HepG2 (cell line): Measurements from ENCODE around the gene HRCT1.

Experiments used
- CCDC6 ChIP-seq: sonication (generic); formaldehyde crosslinking; IDR thresholded peaks from 2 replicates; pipeline ENCODE4 v1.8.1; 2022; ENCODE audit warnings: mild to moderate bottlenecking, missing genetic modification reagents, moderate library complexity
- HNF4A ChIP-seq: sonication (generic); formaldehyde crosslinking; IDR thresholded peaks from 2 replicates; pipeline ENCODE4 v1.4.0; 2020; ENCODE audit warnings: missing genetic modification reagents
- NFE2L2 ChIP-seq: fragments of 150-350 bp; IDR thresholded peaks from 2 replicates; pipeline ENCODE4 v1.6.1; 2014; ENCODE audit warnings: low read length
- PHF21A ChIP-seq: sonication (generic); formaldehyde crosslinking; IDR thresholded peaks from 2 replicates; pipeline ENCODE4 v1.5.0; 2020; ENCODE audit warnings: mild to moderate bottlenecking, missing genetic modification reagents
- PHF8 ChIP-seq: sonication (generic); formaldehyde crosslinking; IDR thresholded peaks from 2 replicates; pipeline ENCODE4 v1.5.0; 2020; ENCODE audit warnings: missing genetic modification reagents
- POLR2A ChIP-seq, 2 experiments: IDR thresholded peaks; 2 replicates each; pipeline ENCODE4 v1.6.1; 2011; ENCODE audit warnings: low read depth in 2 of 2, low read length in 2 of 2, mild to moderate bottlenecking in 1 of 2, moderate library complexity in 1 of 2; ENCODE audit not compliant: insufficient read depth in 1 of 2
- SMAD9 ChIP-seq: sonication (generic); formaldehyde crosslinking; IDR thresholded peaks from 2 replicates; pipeline ENCODE4 v1.5.1; 2020; ENCODE audit warnings: mild to moderate bottlenecking, missing genetic modification reagents
- TAF1 ChIP-seq: sonication (generic); formaldehyde crosslinking; IDR thresholded peaks from 2 replicates; pipeline ENCODE4 v1.4.0; 2020; ENCODE audit warnings: missing genetic modification reagents
- TEAD2 ChIP-seq: sonication (generic); formaldehyde crosslinking; IDR thresholded peaks from 2 replicates; pipeline ENCODE4 v1.9.0; 2021; ENCODE audit warnings: missing genetic modification reagents
- ZSCAN22 ChIP-seq: sonication (generic); formaldehyde crosslinking; IDR thresholded peaks from 2 replicates; pipeline ENCODE4 v1.4.0; 2020; ENCODE audit warnings: mild to moderate bottlenecking, missing genetic modification reagents
- TF ChIP-seq, protein P1 (sequence below): sonication (generic); formaldehyde crosslinking; IDR thresholded peaks from 2 replicates; pipeline ENCODE4 v1.5.1; 2020; ENCODE audit warnings: missing genetic modification reagents, mild to moderate bottlenecking, borderline replicate concordance
- TF ChIP-seq, protein P2 (sequence below): sonication (generic); formaldehyde crosslinking; IDR thresholded peaks from 2 replicates; pipeline ENCODE4 v1.5.0; 2020; ENCODE audit warnings: mild to moderate bottlenecking, missing genetic modification reagents, moderate library complexity
- TF ChIP-seq, protein P3 (sequence below), 2 experiments: fragments of 450-650 bp in 1 of 2; sonication (generic) in 1 of 2; formaldehyde crosslinking; IDR thresholded peaks; 2 replicates each; pipeline versions ENCODE4 v1.5.0 to v1.8.0; 2020 to 2022; ENCODE audit warnings: mild to moderate bottlenecking in 1 of 2, missing genetic modification reagents in 1 of 2
- TF ChIP-seq, protein P4 (sequence below): sonication (generic); formaldehyde crosslinking; IDR thresholded peaks from 2 replicates; pipeline ENCODE4 v1.9.0; 2021; ENCODE audit warnings: missing genetic modification reagents, mild to moderate bottlenecking, borderline replicate concordance

DNA sequence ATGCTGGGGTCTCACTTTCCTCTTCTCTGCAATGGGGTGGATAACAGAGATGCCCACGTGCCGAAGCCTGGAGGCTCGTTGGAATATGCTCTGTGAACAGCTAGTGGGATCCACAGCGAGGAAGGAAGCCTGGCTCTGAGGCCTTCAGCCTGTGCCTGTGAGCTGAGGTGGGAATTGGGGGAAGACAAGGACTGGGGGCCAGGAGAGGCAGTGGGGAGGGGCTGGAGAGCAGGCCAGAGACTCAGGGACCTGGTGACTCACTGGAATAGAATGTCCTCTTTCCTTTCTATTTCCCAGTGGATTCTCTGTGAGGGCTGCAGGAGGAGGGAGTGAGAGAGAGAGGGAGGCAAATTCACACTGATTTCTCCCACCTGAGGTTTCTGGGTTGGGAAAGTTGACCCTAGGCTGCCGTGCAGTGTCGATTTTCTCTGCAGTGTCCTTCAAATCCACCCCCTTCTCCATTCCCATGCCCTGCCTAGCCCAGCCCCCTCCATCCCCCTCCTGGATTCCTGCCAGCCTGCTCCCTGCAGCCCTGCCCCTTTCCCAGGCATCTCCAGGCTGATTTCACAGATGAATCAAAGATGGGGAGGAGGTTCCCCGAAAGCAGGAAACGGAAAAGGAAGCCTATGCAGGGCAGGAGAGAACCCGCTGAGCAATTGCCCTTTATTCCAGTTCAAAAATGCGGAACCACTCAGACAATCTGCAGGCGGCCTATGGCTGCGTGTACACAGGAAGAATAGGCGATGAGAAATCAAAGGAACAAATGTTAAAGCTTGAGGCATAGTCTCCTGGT is 1.9 kb downstream of the HRCT1 start:
- TF ChIP-seq PHF21A (no peak; the same call in 1 of the 2 replicates), TEAD2 (CRISPR knock-in tag) (no peak), TAF1 (CRISPR knock-in tag) (no peak), SMAD9 (CRISPR knock-in tag) (no peak), HNF4A (CRISPR knock-in tag) (no peak), CCDC6 (CRISPR knock-in tag) (no peak), ZSCAN22 (no peak), NFE2L2 (no peak), PHF8 (CRISPR knock-in tag) (no peak), POLR2A (IDR thresholded peaks at IDR 0.05; ENCODE audit: insufficient read depth in 1 of 2, low read depth in 2 of 2, low read length in 2 of 2) (no peak)
- TF ChIP-seq, protein P1, sequence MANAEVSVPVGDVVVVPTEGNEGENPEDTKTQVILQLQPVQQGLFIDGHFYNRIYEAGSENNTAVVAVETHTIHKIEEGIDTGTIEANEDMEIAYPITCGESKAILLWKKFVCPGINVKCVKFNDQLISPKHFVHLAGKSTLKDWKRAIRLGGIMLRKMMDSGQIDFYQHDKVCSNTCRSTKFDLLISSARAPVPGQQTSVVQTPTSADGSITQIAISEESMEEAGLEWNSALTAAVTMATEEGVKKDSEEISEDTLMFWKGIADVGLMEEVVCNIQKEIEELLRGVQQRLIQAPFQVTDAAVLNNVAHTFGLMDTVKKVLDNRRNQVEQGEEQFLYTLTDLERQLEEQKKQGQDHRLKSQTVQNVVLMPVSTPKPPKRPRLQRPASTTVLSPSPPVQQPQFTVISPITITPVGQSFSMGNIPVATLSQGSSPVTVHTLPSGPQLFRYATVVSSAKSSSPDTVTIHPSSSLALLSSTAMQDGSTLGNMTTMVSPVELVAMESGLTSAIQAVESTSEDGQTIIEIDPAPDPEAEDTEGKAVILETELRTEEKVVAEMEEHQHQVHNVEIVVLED (CRISPR knock-in tag), result no peak
- TF ChIP-seq, protein P2, sequence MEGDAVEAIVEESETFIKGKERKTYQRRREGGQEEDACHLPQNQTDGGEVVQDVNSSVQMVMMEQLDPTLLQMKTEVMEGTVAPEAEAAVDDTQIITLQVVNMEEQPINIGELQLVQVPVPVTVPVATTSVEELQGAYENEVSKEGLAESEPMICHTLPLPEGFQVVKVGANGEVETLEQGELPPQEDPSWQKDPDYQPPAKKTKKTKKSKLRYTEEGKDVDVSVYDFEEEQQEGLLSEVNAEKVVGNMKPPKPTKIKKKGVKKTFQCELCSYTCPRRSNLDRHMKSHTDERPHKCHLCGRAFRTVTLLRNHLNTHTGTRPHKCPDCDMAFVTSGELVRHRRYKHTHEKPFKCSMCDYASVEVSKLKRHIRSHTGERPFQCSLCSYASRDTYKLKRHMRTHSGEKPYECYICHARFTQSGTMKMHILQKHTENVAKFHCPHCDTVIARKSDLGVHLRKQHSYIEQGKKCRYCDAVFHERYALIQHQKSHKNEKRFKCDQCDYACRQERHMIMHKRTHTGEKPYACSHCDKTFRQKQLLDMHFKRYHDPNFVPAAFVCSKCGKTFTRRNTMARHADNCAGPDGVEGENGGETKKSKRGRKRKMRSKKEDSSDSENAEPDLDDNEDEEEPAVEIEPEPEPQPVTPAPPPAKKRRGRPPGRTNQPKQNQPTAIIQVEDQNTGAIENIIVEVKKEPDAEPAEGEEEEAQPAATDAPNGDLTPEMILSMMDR, result no peak
- TF ChIP-seq, protein P3, sequence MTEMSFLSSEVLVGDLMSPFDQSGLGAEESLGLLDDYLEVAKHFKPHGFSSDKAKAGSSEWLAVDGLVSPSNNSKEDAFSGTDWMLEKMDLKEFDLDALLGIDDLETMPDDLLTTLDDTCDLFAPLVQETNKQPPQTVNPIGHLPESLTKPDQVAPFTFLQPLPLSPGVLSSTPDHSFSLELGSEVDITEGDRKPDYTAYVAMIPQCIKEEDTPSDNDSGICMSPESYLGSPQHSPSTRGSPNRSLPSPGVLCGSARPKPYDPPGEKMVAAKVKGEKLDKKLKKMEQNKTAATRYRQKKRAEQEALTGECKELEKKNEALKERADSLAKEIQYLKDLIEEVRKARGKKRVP (CRISPR knock-in tag; IDR thresholded peaks at IDR 0.05), result no peak
- TF ChIP-seq, protein P4, sequence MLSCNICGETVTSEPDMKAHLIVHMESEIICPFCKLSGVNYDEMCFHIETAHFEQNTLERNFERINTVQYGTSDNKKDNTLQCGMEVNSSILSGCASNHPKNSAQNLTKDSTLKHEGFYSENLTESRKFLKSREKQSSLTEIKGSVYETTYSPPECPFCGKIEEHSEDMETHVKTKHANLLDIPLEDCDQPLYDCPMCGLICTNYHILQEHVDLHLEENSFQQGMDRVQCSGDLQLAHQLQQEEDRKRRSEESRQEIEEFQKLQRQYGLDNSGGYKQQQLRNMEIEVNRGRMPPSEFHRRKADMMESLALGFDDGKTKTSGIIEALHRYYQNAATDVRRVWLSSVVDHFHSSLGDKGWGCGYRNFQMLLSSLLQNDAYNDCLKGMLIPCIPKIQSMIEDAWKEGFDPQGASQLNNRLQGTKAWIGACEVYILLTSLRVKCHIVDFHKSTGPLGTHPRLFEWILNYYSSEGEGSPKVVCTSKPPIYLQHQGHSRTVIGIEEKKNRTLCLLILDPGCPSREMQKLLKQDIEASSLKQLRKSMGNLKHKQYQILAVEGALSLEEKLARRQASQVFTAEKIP (CRISPR knock-in tag), result no peak
